Mesothelial cell of epicardium (in vitro differentiated cells): ENCODE measurements around the gene CCDC137. TPM values are rescaled to one million over a fixed set of nuclear protein-coding genes. Genes with fewer than 3 reads are reported as not detected.

Source experiments
- DNase-seq, 2 experiments: peaks; one replicate each; pipeline ENCODE4 v3.0.0; 2021; ENCODE audit warnings: low spot score in 2 of 2; ENCODE audit not compliant: unreplicated experiment in 2 of 2
- H3K27ac Mint-ChIP-seq: 2 replicates; pipeline ENCODE4 v1.8.0; 2021; ENCODE audit warnings: mixed read lengths
- H3K27me3 Mint-ChIP-seq: 2 replicates; pipeline ENCODE4 v1.8.0; 2021; ENCODE audit warnings: low read depth, mixed read lengths
- H3K36me3 Mint-ChIP-seq: 2 replicates; pipeline ENCODE4 v1.8.0; 2021; ENCODE audit warnings: mixed read lengths
- H3K4me1 Mint-ChIP-seq: 2 replicates; pipeline ENCODE4 v1.8.0; 2021; ENCODE audit warnings: mixed read lengths
- H3K4me3 Mint-ChIP-seq: 2 replicates; pipeline ENCODE4 v1.8.0; 2021; ENCODE audit warnings: mild to moderate bottlenecking, moderate library complexity, mixed read lengths
- H3K9me3 Mint-ChIP-seq: 2 replicates; pipeline ENCODE4 v1.8.0; 2021; ENCODE audit warnings: mixed read lengths
- total RNA-seq: library from RNA; stranded (reverse); gene quantifications from 3 replicates; pipeline ENCODE4 v1.2.1, GENCODE V29; 2021
- TF ChIP-seq, protein P1 (sequence below): fragments of 200-600 bp; sonication (generic); IDR thresholded peaks from one replicate; pipeline ENCODE4 v1.5.0; 2021; ENCODE audit warnings: antibody characterized with exemption; ENCODE audit not compliant: unreplicated experiment

CCDC137 gene
- total RNA-seq, 1 donor from 2014 or later, result 19.6 TPM

DNA sequence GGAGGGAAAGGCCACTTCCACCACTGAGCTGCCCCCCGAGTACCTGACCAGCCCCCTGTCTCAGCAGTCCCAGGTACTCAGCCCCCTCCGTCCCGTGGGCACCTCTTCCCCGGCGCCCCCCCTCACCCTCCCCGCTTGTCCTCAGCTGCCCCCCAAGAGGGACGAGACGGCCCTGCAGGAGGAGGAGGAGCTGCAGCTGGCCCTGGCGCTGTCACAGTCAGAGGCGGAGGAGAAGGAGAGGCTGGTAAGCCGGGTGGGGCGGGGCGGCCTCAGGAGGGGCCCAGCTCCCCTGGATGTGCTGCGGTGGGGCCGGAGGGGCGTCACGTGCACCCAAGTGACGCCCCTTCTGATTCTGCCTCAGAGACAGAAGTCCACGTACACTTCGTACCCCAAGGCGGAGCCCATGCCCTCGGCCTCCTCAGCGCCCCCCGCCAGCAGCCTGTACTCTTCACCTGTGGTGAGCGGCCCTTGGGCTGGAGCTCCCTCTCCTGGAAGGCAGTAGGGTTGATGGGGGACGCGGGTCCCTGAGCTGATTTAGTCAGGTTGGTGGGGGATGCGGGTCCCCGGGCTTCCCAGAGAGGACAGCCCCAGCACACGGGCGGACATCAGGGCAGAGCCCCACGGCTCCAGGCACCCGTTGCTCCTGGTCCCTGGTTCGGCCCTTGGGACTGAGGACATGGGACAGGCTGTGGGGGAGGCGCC is 27.1 kb downstream of the CCDC137 start:
- Mint-ChIP-seq H3K4me1 (no peaks in the 10 kb centered on the region), H3K27ac (no peak overlapping the region), H3K4me3 (no peak overlapping the region), H3K9me3 (no peaks in the 10 kb centered on the region), H3K36me3 (peaks cover 28% of the 10 kb centered on the region), H3K27me3 (no peaks in the 10 kb centered on the region)
- DNase-seq, result no peak
- TF ChIP-seq, protein P1, sequence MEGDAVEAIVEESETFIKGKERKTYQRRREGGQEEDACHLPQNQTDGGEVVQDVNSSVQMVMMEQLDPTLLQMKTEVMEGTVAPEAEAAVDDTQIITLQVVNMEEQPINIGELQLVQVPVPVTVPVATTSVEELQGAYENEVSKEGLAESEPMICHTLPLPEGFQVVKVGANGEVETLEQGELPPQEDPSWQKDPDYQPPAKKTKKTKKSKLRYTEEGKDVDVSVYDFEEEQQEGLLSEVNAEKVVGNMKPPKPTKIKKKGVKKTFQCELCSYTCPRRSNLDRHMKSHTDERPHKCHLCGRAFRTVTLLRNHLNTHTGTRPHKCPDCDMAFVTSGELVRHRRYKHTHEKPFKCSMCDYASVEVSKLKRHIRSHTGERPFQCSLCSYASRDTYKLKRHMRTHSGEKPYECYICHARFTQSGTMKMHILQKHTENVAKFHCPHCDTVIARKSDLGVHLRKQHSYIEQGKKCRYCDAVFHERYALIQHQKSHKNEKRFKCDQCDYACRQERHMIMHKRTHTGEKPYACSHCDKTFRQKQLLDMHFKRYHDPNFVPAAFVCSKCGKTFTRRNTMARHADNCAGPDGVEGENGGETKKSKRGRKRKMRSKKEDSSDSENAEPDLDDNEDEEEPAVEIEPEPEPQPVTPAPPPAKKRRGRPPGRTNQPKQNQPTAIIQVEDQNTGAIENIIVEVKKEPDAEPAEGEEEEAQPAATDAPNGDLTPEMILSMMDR, result no peak

- TF ChIP-seq, protein P1, result no peak
Measured at GRCh38 chr17:81694810-81695209, 28.3 kb downstream of the CCDC137 start.

GRCh38 chr17:81695211-81695610 is 28.7 kb downstream of the CCDC137 start:
- Mint-ChIP-seq H3K36me3 (peaks cover 26% of the 10 kb centered on the region), H3K4me1 (no peaks in the 10 kb centered on the region), H3K27ac (no peak overlapping the region), H3K4me3 (no peak overlapping the region), H3K9me3 (no peaks in the 10 kb centered on the region), H3K27me3 (no peaks in the 10 kb centered on the region)
- TF ChIP-seq, protein P1, result no peak
- no peak for DNase-seq

More at GRCh38 chr17:81694810-81695209, 28.3 kb downstream of the CCDC137 start:
- H3K27me3 Mint-ChIP-seq, result no peaks in the 10 kb centered on the region
- H3K4me3 Mint-ChIP-seq, result no peak overlapping the region
- no peaks in the 10 kb centered on the region for H3K9me3 Mint-ChIP-seq
- H3K4me1 Mint-ChIP-seq, result no peaks in the 10 kb centered on the region
- peaks cover 26% of the 10 kb centered on the region for H3K36me3 Mint-ChIP-seq
- no peak overlapping the region for H3K27ac Mint-ChIP-seq
- no peak for DNase-seq

DNA sequence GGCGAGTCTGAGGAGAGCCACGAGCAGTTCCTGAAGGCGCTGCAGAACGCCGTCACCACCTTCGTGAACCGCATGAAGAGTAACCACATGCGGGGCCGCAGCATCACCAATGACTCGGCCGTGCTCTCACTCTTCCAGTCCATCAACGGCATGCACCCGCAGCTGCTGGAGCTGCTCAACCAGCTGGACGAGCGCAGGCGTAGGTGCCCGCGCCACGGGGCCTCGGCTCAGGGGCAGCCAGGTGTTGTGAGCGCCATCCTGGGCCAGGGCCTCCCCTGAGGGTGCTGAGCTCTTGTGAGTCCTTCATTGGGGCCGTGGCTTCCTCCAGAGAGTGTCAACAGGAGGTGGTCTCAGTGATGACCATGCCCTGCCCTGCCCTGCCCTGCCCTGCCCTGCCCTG is 29.3 kb downstream of the CCDC137 start:
- H3K4me1 Mint-ChIP-seq, result peaks cover under 1% of the 10 kb centered on the region
- no peaks in the 10 kb centered on the region for H3K27me3 Mint-ChIP-seq
- no peak overlapping the region for H3K4me3 Mint-ChIP-seq
- H3K9me3 Mint-ChIP-seq, result no peaks in the 10 kb centered on the region
- peaks cover 26% of the 10 kb centered on the region for H3K36me3 Mint-ChIP-seq
- no peak overlapping the region for H3K27ac Mint-ChIP-seq
- DNase-seq, result no peak
- TF ChIP-seq, protein P1, result no peak

DNA sequence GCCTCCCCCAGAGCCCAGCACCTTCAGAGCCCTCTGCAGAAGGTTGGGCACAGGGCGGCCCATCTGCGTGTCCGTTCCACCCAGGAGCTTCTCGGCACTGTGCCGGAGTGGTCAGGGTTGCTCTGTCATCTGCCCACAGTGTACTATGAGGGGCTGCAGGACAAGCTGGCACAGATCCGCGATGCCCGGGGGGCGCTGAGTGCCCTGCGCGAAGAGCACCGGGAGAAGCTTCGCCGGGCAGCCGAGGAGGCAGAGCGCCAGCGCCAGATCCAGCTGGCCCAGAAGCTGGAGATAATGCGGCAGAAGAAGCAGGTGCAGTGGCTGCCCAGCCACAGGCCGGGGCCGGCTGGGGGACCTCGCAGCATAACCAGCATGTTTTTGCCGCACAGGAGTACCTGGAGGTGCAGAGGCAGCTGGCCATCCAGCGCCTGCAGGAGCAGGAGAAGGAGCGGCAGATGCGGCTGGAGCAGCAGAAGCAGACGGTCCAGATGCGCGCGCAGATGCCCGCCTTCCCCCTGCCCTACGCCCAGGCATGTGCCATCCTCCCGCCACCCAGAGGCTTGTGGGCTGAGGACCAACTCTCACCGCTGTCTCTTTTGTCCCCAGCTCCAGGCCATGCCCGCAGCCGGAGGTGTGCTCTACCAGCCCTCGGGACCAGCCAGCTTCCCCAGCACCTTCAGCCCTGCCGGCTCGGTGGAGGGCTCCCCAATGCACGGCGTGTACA is 29.8 kb downstream of the CCDC137 start:
- H3K4me1 Mint-ChIP-seq, result peaks cover 4% of the 10 kb centered on the region
- H3K36me3 Mint-ChIP-seq, result peaks cover 28% of the 10 kb centered on the region
- TF ChIP-seq, protein P1, result no peak
- no peaks in the 10 kb centered on the region for H3K27me3 Mint-ChIP-seq
- no peak for DNase-seq
- H3K9me3 Mint-ChIP-seq, result no peaks in the 10 kb centered on the region
- no peak overlapping the region for H3K4me3 Mint-ChIP-seq
- H3K27ac Mint-ChIP-seq, result no peak overlapping the region
